ENCODE data around the gene WDR12.
A peak's percentile ranks its signal among the peaks of the same experiment; 100 is the strongest.
"Not testable (repeated sequence)": the region's sequence is repeated elsewhere in the genome, so short reads cannot be mapped to it uniquely, and the experiment has no call there.

WDR12 gene

DNA sequence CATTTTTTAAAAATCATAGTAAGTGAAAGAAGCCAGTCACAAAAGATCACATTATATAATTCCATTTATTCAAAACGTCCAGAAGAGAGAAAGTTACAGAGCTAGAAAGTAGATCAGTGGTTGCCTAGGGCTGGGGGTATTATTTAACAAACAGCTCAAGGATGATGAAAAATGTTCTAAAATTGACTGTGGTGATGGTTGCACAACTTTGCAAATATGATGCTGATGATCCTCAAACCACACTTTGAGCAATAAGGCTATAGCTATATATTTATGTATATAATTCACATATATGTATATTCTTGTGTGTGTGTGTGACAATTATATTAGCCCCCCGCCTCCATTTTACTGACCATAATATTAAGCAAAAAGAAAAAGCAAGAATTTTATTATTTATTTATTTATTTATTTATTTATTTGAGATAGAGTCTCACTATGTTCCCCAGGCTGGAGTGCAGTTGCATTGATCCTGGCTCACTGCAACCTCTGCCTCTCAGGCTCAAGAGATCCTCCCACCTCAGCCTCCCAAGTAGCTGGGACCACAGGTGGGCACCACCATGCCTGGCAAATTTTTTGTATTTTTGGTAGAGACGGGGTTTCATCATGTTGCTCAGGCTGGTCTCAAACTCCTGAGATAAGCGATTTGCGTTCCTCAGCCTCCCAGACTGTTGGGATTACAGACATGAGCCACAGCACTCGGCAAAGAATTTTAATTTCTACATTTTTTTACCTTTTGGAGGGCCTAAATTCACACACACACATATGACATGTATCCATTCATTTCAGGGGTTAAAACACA, 1.9 kb downstream of the WDR12 start:
- Histone ChIP-seq H3K36me3 (ENCODE audit: insufficient read depth) (peaks cover 3% of the 10 kb centered on the region), H3K4me1 (ENCODE audit: low read depth, poor library complexity, severe bottlenecking) (peaks cover 18% of the 10 kb centered on the region), H3K27me3 (ENCODE audit: insufficient read depth, low read depth) (no peaks in the 10 kb centered on the region), H3K27ac (no peak overlapping the region), H4K20me1 (ENCODE audit: insufficient read depth) (no peaks in the 10 kb centered on the region), H3K9ac (no peak overlapping the region), H3K4me3 (IDR thresholded peaks at IDR 0.05; ENCODE audit: insufficient read depth, low read depth, low read length) (no peak overlapping the region), H2AFZ (ENCODE audit: low read depth) (no peak overlapping the region), H3K79me2 (ENCODE audit: insufficient read depth, low read depth) (peaks cover 56% of the 10 kb centered on the region), H3K4me2 (peak overlapping the region; percentile 60)
- TF ChIP-seq, protein P1, sequence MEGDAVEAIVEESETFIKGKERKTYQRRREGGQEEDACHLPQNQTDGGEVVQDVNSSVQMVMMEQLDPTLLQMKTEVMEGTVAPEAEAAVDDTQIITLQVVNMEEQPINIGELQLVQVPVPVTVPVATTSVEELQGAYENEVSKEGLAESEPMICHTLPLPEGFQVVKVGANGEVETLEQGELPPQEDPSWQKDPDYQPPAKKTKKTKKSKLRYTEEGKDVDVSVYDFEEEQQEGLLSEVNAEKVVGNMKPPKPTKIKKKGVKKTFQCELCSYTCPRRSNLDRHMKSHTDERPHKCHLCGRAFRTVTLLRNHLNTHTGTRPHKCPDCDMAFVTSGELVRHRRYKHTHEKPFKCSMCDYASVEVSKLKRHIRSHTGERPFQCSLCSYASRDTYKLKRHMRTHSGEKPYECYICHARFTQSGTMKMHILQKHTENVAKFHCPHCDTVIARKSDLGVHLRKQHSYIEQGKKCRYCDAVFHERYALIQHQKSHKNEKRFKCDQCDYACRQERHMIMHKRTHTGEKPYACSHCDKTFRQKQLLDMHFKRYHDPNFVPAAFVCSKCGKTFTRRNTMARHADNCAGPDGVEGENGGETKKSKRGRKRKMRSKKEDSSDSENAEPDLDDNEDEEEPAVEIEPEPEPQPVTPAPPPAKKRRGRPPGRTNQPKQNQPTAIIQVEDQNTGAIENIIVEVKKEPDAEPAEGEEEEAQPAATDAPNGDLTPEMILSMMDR (conservative IDR thresholded peaks at IDR 0.05; ENCODE audit: low read depth, low read length): no peak

DNA sequence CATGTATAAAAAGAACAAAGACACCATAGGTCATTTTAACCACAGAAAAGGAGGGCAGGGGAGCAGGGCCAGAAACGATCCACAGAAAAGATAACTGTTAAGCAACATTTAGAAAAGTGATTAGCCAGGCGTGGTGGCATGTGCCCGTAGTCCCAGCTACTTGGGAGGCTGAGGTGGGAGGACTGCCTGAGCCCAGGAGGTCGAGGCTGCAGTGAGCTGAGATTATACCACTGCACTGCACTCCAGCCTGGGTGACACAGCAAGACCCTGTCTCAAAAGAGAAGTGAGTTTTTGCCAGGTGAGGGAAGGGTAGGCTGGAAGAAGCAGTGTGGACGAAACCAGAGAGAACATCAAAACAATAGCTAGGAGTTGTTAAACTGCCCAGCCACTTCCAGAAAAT, 3.3 kb downstream of the WDR12 start:
- Histone ChIP-seq H4K20me1 (ENCODE audit: insufficient read depth) (no peaks in the 10 kb centered on the region), H3K27ac (no peak overlapping the region), H3K4me2 (no peak overlapping the region), H3K4me1 (ENCODE audit: low read depth, poor library complexity, severe bottlenecking) (peaks cover 22% of the 10 kb centered on the region), H3K4me3 (IDR thresholded peaks at IDR 0.05; ENCODE audit: insufficient read depth, low read depth, low read length) (no peak overlapping the region), H3K9ac (no peak overlapping the region), H3K79me2 (ENCODE audit: insufficient read depth, low read depth) (peaks cover 62% of the 10 kb centered on the region), H2AFZ (ENCODE audit: low read depth) (no peak overlapping the region), H3K27me3 (ENCODE audit: insufficient read depth, low read depth) (no peaks in the 10 kb centered on the region), H3K36me3 (ENCODE audit: insufficient read depth) (peaks cover 3% of the 10 kb centered on the region)
- TF ChIP-seq, protein P1 (conservative IDR thresholded peaks at IDR 0.05; ENCODE audit: low read depth, low read length): no peak

DNA sequence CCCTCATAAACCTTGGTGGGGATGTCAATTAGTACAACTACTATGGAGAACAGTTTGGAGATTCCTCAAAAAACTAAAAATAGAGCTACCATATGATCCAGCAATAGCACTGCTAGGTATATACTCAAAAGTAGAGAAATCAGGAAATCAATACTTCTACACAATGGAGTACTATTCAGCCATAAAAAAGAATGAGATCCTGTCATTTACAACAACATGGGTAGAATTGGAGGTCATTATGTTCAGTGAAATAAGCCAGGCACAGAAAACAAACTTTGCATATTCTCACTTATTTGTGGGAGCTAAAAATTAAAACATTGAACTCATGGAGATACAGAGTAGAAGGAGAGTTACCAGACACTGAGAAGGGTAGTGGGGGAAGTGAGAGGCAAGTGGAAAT, 6.0 kb downstream of the WDR12 start:
- not testable (repeated sequence) for H3K9ac ChIP-seq; H3K27me3 ChIP-seq (ENCODE audit: insufficient read depth, low read depth); H2AFZ ChIP-seq (ENCODE audit: low read depth); H3K27ac ChIP-seq; H4K20me1 ChIP-seq (ENCODE audit: insufficient read depth); H3K36me3 ChIP-seq (ENCODE audit: insufficient read depth); H3K4me3 ChIP-seq (IDR thresholded peaks at IDR 0.05; ENCODE audit: insufficient read depth, low read depth, low read length); H3K4me2 ChIP-seq
- peaks cover 19% of the 10 kb centered on the region for H3K4me1 ChIP-seq (ENCODE audit: low read depth, poor library complexity, severe bottlenecking)
- peaks cover 51% of the 10 kb centered on the region for H3K79me2 ChIP-seq (ENCODE audit: insufficient read depth, low read depth)

DNA sequence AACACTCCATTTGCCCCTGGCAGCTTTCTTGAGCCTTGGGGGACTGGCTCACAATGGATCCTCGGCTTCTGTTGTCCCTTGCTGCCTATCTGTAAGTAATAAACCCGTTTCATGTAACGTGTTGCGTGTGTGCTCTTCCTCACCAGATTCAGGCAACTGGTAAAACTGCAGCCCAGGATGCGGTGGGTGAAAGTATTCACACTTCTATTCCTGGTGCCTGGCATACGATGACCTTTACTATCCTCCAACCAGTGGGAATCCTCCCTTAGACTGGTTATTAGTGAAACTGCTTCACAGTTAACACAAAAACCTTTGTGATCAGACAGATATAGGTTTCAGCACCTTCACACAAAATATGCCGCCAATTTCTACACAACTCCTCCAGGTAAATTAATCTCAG, 26.3 kb downstream of the WDR12 start:
- H3K79me2 ChIP-seq (ENCODE audit: insufficient read depth, low read depth): no peaks in the 10 kb centered on the region
- no peak overlapping the region for H3K4me2 ChIP-seq
- H3K36me3 ChIP-seq (ENCODE audit: insufficient read depth): peaks cover 15% of the 10 kb centered on the region; the same call in 1 of the 2 replicates
- no peak overlapping the region for H3K4me3 ChIP-seq (IDR thresholded peaks at IDR 0.05; ENCODE audit: insufficient read depth, low read depth, low read length)
- H2AFZ ChIP-seq (ENCODE audit: low read depth): no peak overlapping the region
- H3K27ac ChIP-seq: no peak overlapping the region
- TF ChIP-seq, protein P1 (conservative IDR thresholded peaks at IDR 0.05; ENCODE audit: low read depth, low read length): no peak
- no peak overlapping the region for H3K9ac ChIP-seq
- no peaks in the 10 kb centered on the region for H3K4me1 ChIP-seq (ENCODE audit: low read depth, poor library complexity, severe bottlenecking)
- no peaks in the 10 kb centered on the region for H4K20me1 ChIP-seq (ENCODE audit: insufficient read depth)
- H3K27me3 ChIP-seq (ENCODE audit: insufficient read depth, low read depth): no peaks in the 10 kb centered on the region

DNA sequence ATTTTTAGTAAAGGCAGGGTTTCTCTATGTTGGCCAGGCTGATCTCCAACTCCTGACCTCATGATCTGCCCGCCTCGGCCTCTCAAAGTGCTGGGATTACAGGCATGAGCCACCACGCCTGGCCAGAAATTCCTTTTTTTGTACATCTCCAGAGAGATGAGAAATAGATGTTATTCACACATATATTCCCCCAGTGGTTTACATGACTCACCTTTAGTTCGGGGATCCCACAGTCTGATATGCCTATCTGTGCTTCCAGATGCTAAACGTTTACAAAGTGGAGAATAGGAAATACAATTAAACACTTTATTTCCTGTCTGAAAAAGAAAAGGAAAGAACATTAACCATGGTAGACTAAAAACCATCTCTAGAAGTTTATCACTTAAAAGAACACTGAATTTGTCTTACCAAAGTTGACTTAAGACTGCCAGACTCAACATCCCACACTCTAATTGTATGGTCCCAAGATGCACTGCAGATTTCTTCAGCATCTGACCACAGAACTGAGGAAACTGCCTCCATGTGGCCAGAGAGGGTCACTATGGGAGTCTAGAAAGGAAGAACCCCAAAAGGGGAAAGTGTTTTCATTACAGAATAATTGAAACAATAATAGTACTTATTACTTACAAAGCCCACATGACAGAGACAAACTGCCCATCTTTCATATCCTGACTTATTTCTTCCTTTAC, 27.3 kb downstream of the WDR12 start:
- Histone ChIP-seq H3K27me3 (ENCODE audit: insufficient read depth, low read depth) (no peaks in the 10 kb centered on the region), H2AFZ (ENCODE audit: low read depth) (no peak overlapping the region), H3K79me2 (ENCODE audit: insufficient read depth, low read depth) (no peaks in the 10 kb centered on the region), H4K20me1 (ENCODE audit: insufficient read depth) (no peaks in the 10 kb centered on the region), H3K4me2 (no peak overlapping the region), H3K4me3 (IDR thresholded peaks at IDR 0.05; ENCODE audit: insufficient read depth, low read depth, low read length) (no peak overlapping the region), H3K4me1 (ENCODE audit: low read depth, poor library complexity, severe bottlenecking) (no peaks in the 10 kb centered on the region), H3K36me3 (ENCODE audit: insufficient read depth) (peaks cover 15% of the 10 kb centered on the region; the same call in 1 of the 2 replicates), H3K9ac (no peak overlapping the region), H3K27ac (no peak overlapping the region)
- TF ChIP-seq, protein P1 (conservative IDR thresholded peaks at IDR 0.05; ENCODE audit: low read depth, low read length): no peak
